GM12864 (cell line): Measurements from ENCODE around the gene PLK1.

ENCODE experiments used
- DNase-seq: peaks from one replicate; pipeline ENCODE4 v3.0.0-alpha.2; 2011; ENCODE audit warnings: low read depth
- H3K4me3 ChIP-seq: 2 replicates; pipeline ENCODE4 v1.5.1; 2011; ENCODE audit warnings: mild to moderate bottlenecking, low read depth, low read length, control low read depth
- TF ChIP-seq, protein P1 (sequence below): IDR thresholded peaks from 2 replicates; pipeline ENCODE4 v1.5.1; 2011; ENCODE audit warnings: low read depth, mild to moderate bottlenecking, moderate library complexity, low read length, control low read depth, inconsistent platforms; ENCODE audit errors: missing control alignments

PLK1 gene

DNA sequence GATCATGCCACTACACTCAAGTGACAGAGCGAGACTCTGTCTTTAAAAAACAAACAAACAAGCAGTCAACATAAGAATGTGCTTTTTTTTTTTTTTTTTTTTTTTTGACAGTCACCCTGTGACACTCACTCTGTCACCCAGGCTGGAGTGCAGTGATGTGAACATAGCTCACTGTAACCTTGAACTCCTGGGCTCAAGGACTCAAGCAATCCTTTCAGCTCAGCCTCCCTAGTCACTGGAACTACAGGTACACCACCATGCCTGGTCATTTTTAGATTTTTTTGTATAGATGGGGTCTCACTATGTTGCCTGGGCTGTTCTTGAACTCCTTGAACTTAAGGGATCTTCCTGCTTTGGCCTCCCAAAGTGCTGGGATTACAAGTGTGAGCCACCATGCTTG is 60.8 kb downstream of the PLK1 start:
- DNase-seq = no peak
- TF ChIP-seq, protein P1, sequence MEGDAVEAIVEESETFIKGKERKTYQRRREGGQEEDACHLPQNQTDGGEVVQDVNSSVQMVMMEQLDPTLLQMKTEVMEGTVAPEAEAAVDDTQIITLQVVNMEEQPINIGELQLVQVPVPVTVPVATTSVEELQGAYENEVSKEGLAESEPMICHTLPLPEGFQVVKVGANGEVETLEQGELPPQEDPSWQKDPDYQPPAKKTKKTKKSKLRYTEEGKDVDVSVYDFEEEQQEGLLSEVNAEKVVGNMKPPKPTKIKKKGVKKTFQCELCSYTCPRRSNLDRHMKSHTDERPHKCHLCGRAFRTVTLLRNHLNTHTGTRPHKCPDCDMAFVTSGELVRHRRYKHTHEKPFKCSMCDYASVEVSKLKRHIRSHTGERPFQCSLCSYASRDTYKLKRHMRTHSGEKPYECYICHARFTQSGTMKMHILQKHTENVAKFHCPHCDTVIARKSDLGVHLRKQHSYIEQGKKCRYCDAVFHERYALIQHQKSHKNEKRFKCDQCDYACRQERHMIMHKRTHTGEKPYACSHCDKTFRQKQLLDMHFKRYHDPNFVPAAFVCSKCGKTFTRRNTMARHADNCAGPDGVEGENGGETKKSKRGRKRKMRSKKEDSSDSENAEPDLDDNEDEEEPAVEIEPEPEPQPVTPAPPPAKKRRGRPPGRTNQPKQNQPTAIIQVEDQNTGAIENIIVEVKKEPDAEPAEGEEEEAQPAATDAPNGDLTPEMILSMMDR = no peak
- no peak overlapping the region for H3K4me3 ChIP-seq
